Measurements from ENCODE around the gene TTF2. TPM values are rescaled to one million over a fixed set of nuclear protein-coding genes. Genes with fewer than 3 reads are reported as not detected.
A peak's percentile ranks its signal among the peaks of the same experiment; 100 is the strongest.

The TTF2 gene
- total RNA-seq, 4 donors from 2014 or later: 12.9 to 37.5 (median 19.3) TPM

GRCh38 chr1:117017062-117017461, 43.1 kb upstream of the TTF2 start:
- no peak overlapping the region for H3K27ac ChIP-seq
- DNase-seq (ENCODE audit: low spot score in 2 of 2): no peak
- WGBS, 2 donors: 58 to 73% methylated on average over 4 of the region's 4 CpGs
- no peaks in the 10 kb centered on the region for H3K9me3 ChIP-seq
- no peaks in the 10 kb centered on the region for H3K36me3 ChIP-seq
- TF ChIP-seq POLR2A (IDR thresholded peaks at IDR 0.05) (no peak), EP300 (IDR thresholded peaks at IDR 0.05) (no peak)
- TF ChIP-seq, protein P1, sequence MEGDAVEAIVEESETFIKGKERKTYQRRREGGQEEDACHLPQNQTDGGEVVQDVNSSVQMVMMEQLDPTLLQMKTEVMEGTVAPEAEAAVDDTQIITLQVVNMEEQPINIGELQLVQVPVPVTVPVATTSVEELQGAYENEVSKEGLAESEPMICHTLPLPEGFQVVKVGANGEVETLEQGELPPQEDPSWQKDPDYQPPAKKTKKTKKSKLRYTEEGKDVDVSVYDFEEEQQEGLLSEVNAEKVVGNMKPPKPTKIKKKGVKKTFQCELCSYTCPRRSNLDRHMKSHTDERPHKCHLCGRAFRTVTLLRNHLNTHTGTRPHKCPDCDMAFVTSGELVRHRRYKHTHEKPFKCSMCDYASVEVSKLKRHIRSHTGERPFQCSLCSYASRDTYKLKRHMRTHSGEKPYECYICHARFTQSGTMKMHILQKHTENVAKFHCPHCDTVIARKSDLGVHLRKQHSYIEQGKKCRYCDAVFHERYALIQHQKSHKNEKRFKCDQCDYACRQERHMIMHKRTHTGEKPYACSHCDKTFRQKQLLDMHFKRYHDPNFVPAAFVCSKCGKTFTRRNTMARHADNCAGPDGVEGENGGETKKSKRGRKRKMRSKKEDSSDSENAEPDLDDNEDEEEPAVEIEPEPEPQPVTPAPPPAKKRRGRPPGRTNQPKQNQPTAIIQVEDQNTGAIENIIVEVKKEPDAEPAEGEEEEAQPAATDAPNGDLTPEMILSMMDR (IDR thresholded peaks at IDR 0.05): no peak
- peaks cover 0 to 4% (median 0%) of the 10 kb centered on the region in 4 donors for H3K4me1 ChIP-seq
- no peak overlapping the region for H3K4me3 ChIP-seq
- no peaks in the 10 kb centered on the region for H3K27me3 ChIP-seq

- TF ChIP-seq EP300 (IDR thresholded peaks at IDR 0.05): peak in 1 of 2 donors; percentile 37
- TF ChIP-seq POLR2A (IDR thresholded peaks at IDR 0.05): no peak
- H3K9me3 ChIP-seq: no peaks in the 10 kb centered on the region
- 21 to 33% methylated on average over 3 of the region's 3 CpGs for WGBS, 2 donors
- H3K4me3 ChIP-seq: no peak overlapping the region
- peak overlapping the region in 2 of 4 donors; percentile 2 to 61 for H3K27ac ChIP-seq
- DNase-seq (ENCODE audit: low spot score in 2 of 2): no peak
- H3K4me1 ChIP-seq: peaks cover 0 to 4% (median 0%) of the 10 kb centered on the region in 4 donors
- H3K36me3 ChIP-seq: no peaks in the 10 kb centered on the region
- H3K27me3 ChIP-seq: no peaks in the 10 kb centered on the region
Observed at GRCh38 chr1:117017648-117018047, 42.5 kb upstream of the TTF2 start.

- Histone ChIP-seq H3K27me3 (no peaks in the 10 kb centered on the region), H3K9me3 (no peaks in the 10 kb centered on the region), H3K4me3 (no peak overlapping the region), H3K36me3 (no peaks in the 10 kb centered on the region), H3K27ac (no peak overlapping the region), H3K4me1 (peaks cover 0 to 4% (median 0%) of the 10 kb centered on the region in 4 donors)
- TF ChIP-seq POLR2A (IDR thresholded peaks at IDR 0.05) (no peak), EP300 (IDR thresholded peaks at IDR 0.05) (no peak)
- TF ChIP-seq, protein P1 (IDR thresholded peaks at IDR 0.05): no peak
- no peak for DNase-seq (ENCODE audit: low spot score in 2 of 2)
- whole genome bisulfite sequencing, 2 donors: 13 to 32% methylated on average over 1 of the region's 1 CpG
Observed at GRCh38 chr1:117020526-117021156, 39.5 kb upstream of the TTF2 start.

GRCh38 chr1:117022114-117022513, 38.0 kb upstream of the TTF2 start:
- DNase-seq (ENCODE audit: low spot score in 2 of 2): no peak
- Histone ChIP-seq H3K36me3 (no peaks in the 10 kb centered on the region), H3K27me3 (no peaks in the 10 kb centered on the region), H3K4me3 (no peak overlapping the region), H3K4me1 (peaks cover 0 to 14% (median 0%) of the 10 kb centered on the region in 4 donors), H3K9me3 (no peaks in the 10 kb centered on the region), H3K27ac (no peak overlapping the region)
- WGBS, 2 donors: 62 to 67% methylated on average over 3 of the region's 3 CpGs
- TF ChIP-seq, protein P1 (IDR thresholded peaks at IDR 0.05): no peak
- TF ChIP-seq POLR2A (IDR thresholded peaks at IDR 0.05) (no peak), EP300 (IDR thresholded peaks at IDR 0.05) (no peak)

GRCh38 chr1:117025568-117025967, 34.6 kb upstream of the TTF2 start:
- Histone ChIP-seq H3K4me1 (peaks cover 0 to 10% (median 0%) of the 10 kb centered on the region in 4 donors), H3K4me3 (no peak overlapping the region), H3K27ac (no peak overlapping the region), H3K9me3 (no peaks in the 10 kb centered on the region), H3K36me3 (no peaks in the 10 kb centered on the region), H3K27me3 (no peaks in the 10 kb centered on the region)
- WGBS, 2 donors: 96 to 98% methylated on average over 7 of the region's 7 CpGs
- TF ChIP-seq EP300 (IDR thresholded peaks at IDR 0.05): no peak
- no peak for TF ChIP-seq POLR2A (IDR thresholded peaks at IDR 0.05)
- TF ChIP-seq, protein P1 (IDR thresholded peaks at IDR 0.05): no peak
- DNase-seq (ENCODE audit: low spot score in 2 of 2): no peak
